Testis (tissue), 3 donors: Measurements from ENCODE around the gene GLYAT. TPM values are rescaled to one million over a fixed set of nuclear protein-coding genes. Genes with fewer than 3 reads are reported as not detected.
"Not testable (repeated sequence)": the region's sequence is repeated elsewhere in the genome, so short reads cannot be mapped to it uniquely, and the experiment has no call there.

Experiments
- DNase-seq: peaks from one replicate; pipeline ENCODE4 v3.0.0-alpha.2; 2019
- H3K27ac ChIP-seq, 2 donors: fragments of 200-600 bp; sonication (generic); one replicate each; pipeline ENCODE4 v1.5.1; 2019
- H3K27me3 ChIP-seq: fragments of 200-600 bp; sonication (generic); one replicate; pipeline ENCODE4 v1.5.1; 2019
- H3K36me3 ChIP-seq: fragments of 200-600 bp; sonication (generic); one replicate; pipeline ENCODE4 v1.5.1; 2017; ENCODE audit warnings: low read depth; ENCODE audit errors: missing control alignments
- H3K4me1 ChIP-seq: fragments of 200-600 bp; sonication (generic); one replicate; pipeline ENCODE4 v1.5.1; 2019
- H3K4me3 ChIP-seq, 2 donors: fragments of 200-600 bp; sonication (generic); one replicate each; pipeline ENCODE4 v1.5.1; 2017 to 2019
- H3K9me3 ChIP-seq: fragments of 200-600 bp; sonication (generic); one replicate; pipeline ENCODE4 v1.5.1; 2017
- CTCF ChIP-seq, 3 experiments: fragments of 450-650 bp in 2 of 3; fragments of 200-600 bp in 1 of 3; sonication (generic) in 1 of 3; IDR thresholded peaks; one replicate each; pipeline ENCODE4 v1.5.1; 2016 to 2019; ENCODE audit warnings: antibody characterized with exemption in 3 of 3, mild to moderate bottlenecking in 2 of 3, moderate library complexity in 1 of 3
- POLR2A ChIP-seq: fragments of 450-650 bp; IDR thresholded peaks from one replicate; pipeline ENCODE4 v1.6.1; 2017; ENCODE audit warnings: antibody characterized with exemption, mild to moderate bottlenecking, moderate library complexity
- WGBS, 2 donors: methylation state at CpG; one replicate each; pipeline ENCODE4 v1.1.5; 2018; 5-methylcytosine and 5-hydroxymethylcytosine counted together
- intact Hi-C: fragments of 100-400 bp; cut with DNase I; formaldehyde crosslinking; loops from one replicate; pipeline ENCODE4 v1.15.1; 2023; ENCODE audit warnings: low total_unique reads
- polyA plus RNA-seq: library from polyadenylated mRNA; stranded (reverse); fragments of 350-450 nt; fragmentation: Illumina TruSeq; extraction: RNeasy Lipid Tissue Mini Kit (QIAGEN cat#74804); gene quantifications from one replicate; pipeline ENCODE4 v1.2.3, GENCODE V29; 2014; ENCODE audit warnings: low read depth, low replicate concordance; ENCODE audit not compliant: insufficient read depth
- total RNA-seq, 2 donors: library from RNA; depleted of rRNA; stranded (reverse); fragments of >200 nt; gene quantifications; one replicate each; pipeline ENCODE4 v1.2.3, GENCODE V29; 2016

GLYAT gene
- total and polyA plus RNA-seq, 3 donors from 2014 or later, result 1.0 to 1.9 TPM; not detected in 1

- no peak overlapping the region for H3K27ac ChIP-seq
- H3K4me3 ChIP-seq, result no peak overlapping the region
- intact Hi-C loops, result no loop called here
- TF ChIP-seq POLR2A (no peak), CTCF (IDR thresholded peaks at IDR 0.05) (no peak)
- H3K4me1 ChIP-seq, result no peaks in the 10 kb centered on the region
- H3K36me3 ChIP-seq, result no peaks in the 10 kb centered on the region
- H3K9me3 ChIP-seq, result no peaks in the 10 kb centered on the region
- WGBS, 2 donors, result 28 to 43% methylated on average over 1 of the region's 1 CpG
- DNase-seq, result no peak
- no peaks in the 10 kb centered on the region for H3K27me3 ChIP-seq
Observed at GRCh38 chr11:58712531-58712930, 19.2 kb downstream of the GLYAT start.

- intact Hi-C loops, result no loop called here
- Histone ChIP-seq H3K27me3 (no peaks in the 10 kb centered on the region), H3K36me3 (no peaks in the 10 kb centered on the region), H3K4me3 (no peak overlapping the region), H3K9me3 (no peaks in the 10 kb centered on the region), H3K27ac (no peak overlapping the region), H3K4me1 (no peaks in the 10 kb centered on the region)
- WGBS, 2 donors, result 78 to 82% methylated on average over 2 of the region's 2 CpGs
- DNase-seq, result no peak
- TF ChIP-seq POLR2A (no peak), CTCF (IDR thresholded peaks at IDR 0.05) (no peak)
Observed at GRCh38 chr11:58711832-58712231, 19.9 kb downstream of the GLYAT start.

- intact Hi-C loops, result no loop called here
- no peak overlapping the region for H3K4me3 ChIP-seq
- H3K27ac ChIP-seq, result no peak overlapping the region
- H3K36me3 ChIP-seq, result no peaks in the 10 kb centered on the region
- WGBS, 2 donors, result 85 to 90% methylated on average over 3 of the region's 3 CpGs
- H3K4me1 ChIP-seq, result no peaks in the 10 kb centered on the region
- no peaks in the 10 kb centered on the region for H3K27me3 ChIP-seq
- no peak for DNase-seq
- no peak for TF ChIP-seq POLR2A
- TF ChIP-seq CTCF (IDR thresholded peaks at IDR 0.05), result no peak
- no peaks in the 10 kb centered on the region for H3K9me3 ChIP-seq
Observed at GRCh38 chr11:58707767-58708166, 24.0 kb downstream of the GLYAT start.

GRCh38 chr11:58696825-58697224, 34.9 kb downstream of the GLYAT start:
- H3K27me3 ChIP-seq, H3K36me3 ChIP-seq, DNase-seq, H3K9me3 ChIP-seq, H3K27ac ChIP-seq, H3K4me3 ChIP-seq, H3K4me1 ChIP-seq, intact Hi-C loops: not testable (repeated sequence)
- WGBS, 2 donors, result 76 to 80% methylated on average over 2 of the region's 3 CpGs

GRCh38 chr11:58693026-58693425, 38.7 kb downstream of the GLYAT start:
- H3K4me1 ChIP-seq, result no peaks in the 10 kb centered on the region
- DNase-seq, result no peak
- no peaks in the 10 kb centered on the region for H3K27me3 ChIP-seq
- TF ChIP-seq POLR2A (no peak), CTCF (IDR thresholded peaks at IDR 0.05) (no peak)
- H3K36me3 ChIP-seq, result no peaks in the 10 kb centered on the region
- no peak overlapping the region for H3K4me3 ChIP-seq
- 92 to 100% methylated on average over 1 of the region's 1 CpG for WGBS, 2 donors
- intact Hi-C loops, result no loop called here
- no peak overlapping the region for H3K27ac ChIP-seq
- no peaks in the 10 kb centered on the region for H3K9me3 ChIP-seq
